Cardiac septum (tissue), 1 donor: Measurements from ENCODE around the gene CTDSP2. TPM values are rescaled to one million over a fixed set of nuclear protein-coding genes. Genes with fewer than 3 reads are reported as not detected.
"Not testable (repeated sequence)": the region's sequence is repeated elsewhere in the genome, so short reads cannot be mapped to it uniquely, and the experiment has no call there.

Experiments
- DNase-seq: peaks from one replicate; pipeline ENCODE4 v3.0.0-alpha.2; 2020; ENCODE audit warnings: low spot score
- intact Hi-C: fragments of 100-400 bp; cut with DNase I; formaldehyde crosslinking; loops from one replicate; pipeline ENCODE4 v1.14.0; 2022
- long read RNA-seq: library from polyadenylated mRNA; unstranded; transcript quantifications from one replicate; pipeline ENCODE4 v2.0.0, GENCODE V29; 2021
- total RNA-seq: library from RNA; stranded (reverse); fragmentation: NEBNext Ultra II Directional; extraction: Animal tissue kit (Norgen Biotek cat#: 25700); gene quantifications from one replicate; pipeline ENCODE4 v1.2.1, GENCODE V29; 2021
- donor health status: DM: no; HTN: no; CAD: no.

Gene CTDSP2
- total RNA-seq = 89.2 TPM
- long read RNA-seq, full-length matches to known transcripts = 23 of 96 reads
- long read RNA-seq, partial matches to known transcripts = 2 of 96 reads
- long read RNA-seq, other reads (novel, unspliced or antisense) = 71 of 96 reads

- intact Hi-C loops = loop anchor here (2.0 kb wide), 3 partner anchors 18 to 50 kb away; no protein-coding TSS in a partner anchor
- peak; percentile 100 for DNase-seq
Measured at GRCh38 chr12:57846577-57847319, at the start of gene CTDSP2. TSS of gene CTDSP2 (minus strand) at chr12:57846729. CDS start at chr12:57846435, 294 bp downstream.

DNA sequence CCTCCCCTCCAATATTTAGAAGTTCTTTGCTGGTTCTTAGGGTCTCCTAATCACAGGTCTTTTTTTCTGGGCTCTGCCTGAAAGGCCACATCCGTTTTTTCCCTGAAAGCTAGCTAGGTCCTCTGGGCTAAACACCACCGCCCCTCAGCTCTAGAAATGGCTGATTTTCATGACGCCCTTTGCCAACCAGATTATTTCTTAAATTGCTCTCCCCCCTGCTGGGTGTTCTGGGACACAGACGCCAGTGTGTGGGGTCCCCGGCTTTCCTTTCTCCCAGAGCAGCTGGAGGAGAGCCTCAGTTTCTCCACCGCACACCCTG, 49.5 kb upstream of the CTDSP2 start:
- intact Hi-C loops = loop anchor here (2.0 kb wide), 2 partner anchors 49 to 65 kb away; partner anchors contain the start of gene CTDSP2
- DNase-seq = no peak

- no peak for DNase-seq
- intact Hi-C loops = loop anchor here (2.0 kb wide), 3 partner anchors 49 to 65 kb away; partner anchors contain the start of gene CTDSP2
Measured at GRCh38 chr12:57895389-57896114, 49.0 kb upstream of the CTDSP2 start.

DNA sequence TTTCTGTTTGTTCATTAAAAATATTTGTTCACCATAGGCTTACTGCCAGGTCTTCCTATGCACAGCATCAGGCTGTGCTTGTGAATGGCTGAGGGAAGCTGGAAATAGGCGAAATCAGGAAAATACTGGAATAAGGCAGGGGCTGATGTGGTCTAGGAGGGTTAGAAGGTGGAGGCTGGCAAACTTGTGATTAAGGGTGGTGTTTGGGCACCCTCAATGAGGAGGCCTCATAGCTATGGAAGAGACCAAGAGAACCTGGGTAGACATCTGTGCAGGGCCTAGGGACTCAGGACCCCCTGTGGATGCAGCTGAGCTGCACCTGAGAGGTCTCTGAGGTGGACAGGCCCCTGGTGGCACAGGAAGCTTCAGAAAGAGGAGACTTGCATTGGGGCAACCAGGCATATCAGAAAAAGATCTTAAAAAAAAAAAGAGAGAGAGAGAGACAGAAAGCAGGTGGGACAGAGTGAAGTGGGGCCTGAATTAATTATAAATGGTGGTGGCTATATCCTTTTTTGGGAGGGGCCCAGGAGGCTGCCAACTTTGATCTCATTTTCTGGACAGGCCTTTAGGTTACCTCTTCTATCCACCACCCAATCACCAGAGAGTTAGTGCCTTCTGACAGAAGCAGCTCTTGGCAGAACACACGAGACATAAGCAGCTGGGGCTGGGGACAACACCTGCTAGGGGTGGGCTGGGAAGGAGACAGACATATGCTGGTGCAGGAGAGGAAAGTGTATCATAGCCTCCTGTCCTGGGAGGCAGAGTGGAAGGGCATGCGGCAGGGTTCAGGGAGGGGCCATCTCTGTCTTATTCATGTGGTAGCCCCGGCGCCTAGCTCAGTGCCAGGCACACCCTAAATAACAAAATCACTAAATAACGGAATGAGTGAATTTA, 48.1 kb upstream of the CTDSP2 start:
- no peak for DNase-seq
- intact Hi-C loops = loop anchor here (2.0 kb wide), 1 partner anchor 56 kb away; no protein-coding TSS in a partner anchor

GRCh38 chr12:57893431-57894353, 47.2 kb upstream of the CTDSP2 start:
- intact Hi-C loops = loop anchor here (1.0 to 2.0 kb wide), 2 partner anchors 28 to 55 kb away; no protein-coding TSS in a partner anchor
- peak; percentile 93 for DNase-seq

DNA sequence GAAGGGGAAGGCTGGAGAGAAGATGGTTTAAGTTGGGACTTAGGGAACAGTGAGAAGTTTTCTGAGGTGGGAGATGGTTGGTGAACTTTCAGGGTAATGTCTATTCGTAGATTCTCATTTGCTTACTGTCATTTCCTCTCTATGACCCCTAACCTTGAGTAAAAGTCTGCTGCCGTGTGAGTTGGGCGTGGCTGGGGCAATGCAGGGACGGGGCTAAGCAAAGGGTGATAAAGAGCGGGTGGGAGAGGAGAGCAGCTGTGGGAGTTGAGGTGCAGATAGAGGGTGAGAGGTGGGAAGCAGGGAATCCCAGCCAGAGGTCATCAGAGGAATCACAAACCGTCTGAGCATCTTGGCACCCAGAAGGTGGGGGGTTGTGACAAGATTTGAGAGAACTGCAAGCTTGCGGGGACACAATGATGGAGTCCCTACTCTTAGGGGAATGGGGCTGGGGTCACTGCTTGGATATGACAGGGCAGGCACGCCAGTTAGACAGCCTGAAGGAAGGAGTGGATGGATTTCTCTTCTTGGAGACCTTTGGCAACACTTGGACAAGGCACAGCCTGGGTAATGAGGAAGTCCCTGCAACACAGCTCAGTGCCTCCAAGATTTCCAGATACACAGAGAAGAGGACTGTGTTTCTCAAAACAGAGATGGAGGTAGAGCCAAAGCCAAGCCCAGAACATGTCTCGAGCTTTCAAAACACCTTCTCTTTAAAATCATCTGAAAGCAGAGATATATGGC, 45.9 kb upstream of the CTDSP2 start:
- DNase-seq = no peak
- intact Hi-C loops = no loop called here

- DNase-seq = no peak
- intact Hi-C loops = no loop called here
Measured at GRCh38 chr12:57891542-57892228, 45.2 kb upstream of the CTDSP2 start.

GRCh38 chr12:57890191-57891115, 43.9 kb upstream of the CTDSP2 start:
- intact Hi-C loops = no loop called here
- no peak for DNase-seq

DNA sequence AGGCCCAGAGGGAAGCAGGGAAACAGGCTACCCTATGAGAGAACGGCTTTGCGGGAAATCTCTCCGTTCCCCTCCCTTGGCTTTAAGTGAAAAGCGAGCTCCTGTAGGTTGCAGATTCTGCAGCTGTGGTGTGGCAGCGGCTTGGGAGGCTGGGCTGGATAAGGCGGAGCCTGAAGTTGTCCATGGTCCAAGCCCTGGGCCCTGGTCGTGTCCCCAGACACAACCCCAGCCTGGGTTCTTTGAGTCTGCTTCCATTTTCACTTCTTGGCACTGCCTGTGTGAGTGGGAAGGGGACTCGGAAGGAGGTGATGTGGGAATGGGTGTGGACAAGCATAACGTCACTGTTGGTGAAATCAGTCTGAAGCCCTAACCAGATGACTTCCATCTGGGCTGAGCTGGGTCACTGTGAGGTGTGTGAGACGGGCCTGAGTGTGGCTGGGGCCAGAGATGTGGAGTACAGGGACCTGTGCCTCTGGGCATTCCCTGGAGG, 43.0 kb upstream of the CTDSP2 start:
- DNase-seq = peak; percentile 85
- intact Hi-C loops = loop anchor here (2.0 kb wide), 1 partner anchor 43 kb away; the partner anchor contains the start of gene CTDSP2

DNA sequence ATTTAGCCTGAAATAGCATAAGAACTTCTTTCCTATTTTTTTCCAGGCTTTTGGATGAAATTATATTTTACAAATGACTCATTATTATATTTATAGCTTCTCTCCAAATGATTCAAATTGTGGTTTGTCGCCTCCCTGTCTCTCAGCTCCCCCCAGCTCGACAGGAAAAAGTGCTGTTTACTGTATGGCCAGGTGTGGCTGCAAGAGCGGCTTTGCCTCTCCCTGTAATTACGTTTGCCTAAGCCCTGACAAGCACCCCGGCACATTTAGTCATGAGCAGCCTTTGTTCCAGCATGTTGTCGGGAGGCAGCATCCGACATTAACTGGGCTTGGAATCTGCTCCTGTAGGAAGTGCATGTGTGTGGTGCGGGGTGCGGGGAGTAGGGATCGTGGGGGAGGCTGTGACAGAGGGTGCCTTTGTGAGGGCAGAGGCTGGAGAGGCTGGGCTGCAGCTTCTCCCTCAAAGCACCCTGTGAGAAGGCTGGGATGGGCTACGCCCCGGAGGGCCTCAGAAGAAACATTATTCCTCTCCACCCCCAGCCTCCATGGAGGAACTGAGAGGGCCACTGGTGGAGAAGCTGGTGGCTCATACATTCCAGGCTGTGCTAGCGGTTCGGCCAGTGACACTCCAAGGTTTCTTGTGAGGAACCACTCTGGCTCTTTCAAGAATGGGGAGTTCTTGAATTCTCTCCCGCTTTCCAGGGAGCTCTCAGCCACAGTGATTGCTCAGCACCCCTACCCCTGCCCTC, 42.1 kb upstream of the CTDSP2 start:
- no peak for DNase-seq
- intact Hi-C loops = loop anchor here (2.0 kb wide), 1 partner anchor 42 kb away; the partner anchor contains the start of gene CTDSP2

DNA sequence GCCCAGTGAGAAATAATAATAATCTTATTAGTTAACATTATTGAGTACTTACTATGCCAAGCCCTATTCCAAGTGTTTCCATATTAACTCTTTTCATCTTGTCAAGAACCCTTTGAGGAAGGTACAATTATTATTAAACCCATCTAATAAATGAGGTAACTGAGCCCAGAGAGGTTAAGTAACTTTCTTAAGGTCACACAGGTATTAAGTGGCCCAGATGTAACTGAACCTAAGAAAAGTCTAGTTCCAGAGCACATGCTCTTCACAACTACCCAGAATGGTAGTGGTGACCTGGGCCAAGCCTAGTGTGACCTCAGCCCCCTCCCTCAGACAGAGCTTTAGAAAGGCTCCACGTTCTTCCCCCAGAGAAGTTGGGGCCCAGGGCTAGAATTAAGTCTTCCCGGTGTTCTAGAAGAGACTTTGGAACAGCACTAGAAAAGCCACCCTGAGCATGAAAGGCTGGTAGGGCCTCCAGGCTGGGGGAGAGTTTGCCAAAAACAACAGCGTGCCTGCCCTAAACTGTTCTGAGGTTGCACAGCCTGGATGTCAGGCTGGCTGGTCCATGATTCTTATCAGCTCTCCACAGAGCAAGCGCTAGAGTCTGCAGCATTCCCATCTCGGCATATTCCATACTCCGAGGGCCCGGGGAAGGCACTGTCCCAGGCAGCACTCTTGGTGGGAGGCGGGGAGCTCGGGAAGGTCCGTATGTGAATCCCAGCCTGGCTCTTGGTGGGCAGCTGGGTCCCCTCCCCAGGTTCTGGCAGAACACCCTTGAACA, 41.3 kb upstream of the CTDSP2 start:
- no peak for DNase-seq
- intact Hi-C loops = loop anchor here (2.0 kb wide), 1 partner anchor 41 kb away; the partner anchor contains the start of gene CTDSP2

GRCh38 chr12:57886964-57887363, 40.4 kb upstream of the CTDSP2 start:
- intact Hi-C loops, DNase-seq: not testable (repeated sequence)

GRCh38 chr12:57886542-57886941, 40.0 kb upstream of the CTDSP2 start:
- intact Hi-C loops = no loop called here
- DNase-seq = no peak

GRCh38 chr12:57885207-57885606, 38.7 kb upstream of the CTDSP2 start:
- no peak for DNase-seq
- intact Hi-C loops = no loop called here
